ENCODE data around the gene SPI1.

- TF ChIP-seq CTCF (IDR thresholded peaks at IDR 0.05): no peak
- no peak for TF ChIP-seq POLR2A (IDR thresholded peaks at IDR 0.05)
Measured at GRCh38 chr11:47376525-47377371, 1.6 kb downstream of the SPI1 start.
